NCI-H1417 treated with DMSO at 0.1 percent for 48 hours (cell line): ENCODE data around the gene DUSP28.

Source experiments
- DNase-seq: peaks from one replicate; lab custom pipeline; 2025; lab: John Stamatoyannopoulos, UW

Gene DUSP28

DNA sequence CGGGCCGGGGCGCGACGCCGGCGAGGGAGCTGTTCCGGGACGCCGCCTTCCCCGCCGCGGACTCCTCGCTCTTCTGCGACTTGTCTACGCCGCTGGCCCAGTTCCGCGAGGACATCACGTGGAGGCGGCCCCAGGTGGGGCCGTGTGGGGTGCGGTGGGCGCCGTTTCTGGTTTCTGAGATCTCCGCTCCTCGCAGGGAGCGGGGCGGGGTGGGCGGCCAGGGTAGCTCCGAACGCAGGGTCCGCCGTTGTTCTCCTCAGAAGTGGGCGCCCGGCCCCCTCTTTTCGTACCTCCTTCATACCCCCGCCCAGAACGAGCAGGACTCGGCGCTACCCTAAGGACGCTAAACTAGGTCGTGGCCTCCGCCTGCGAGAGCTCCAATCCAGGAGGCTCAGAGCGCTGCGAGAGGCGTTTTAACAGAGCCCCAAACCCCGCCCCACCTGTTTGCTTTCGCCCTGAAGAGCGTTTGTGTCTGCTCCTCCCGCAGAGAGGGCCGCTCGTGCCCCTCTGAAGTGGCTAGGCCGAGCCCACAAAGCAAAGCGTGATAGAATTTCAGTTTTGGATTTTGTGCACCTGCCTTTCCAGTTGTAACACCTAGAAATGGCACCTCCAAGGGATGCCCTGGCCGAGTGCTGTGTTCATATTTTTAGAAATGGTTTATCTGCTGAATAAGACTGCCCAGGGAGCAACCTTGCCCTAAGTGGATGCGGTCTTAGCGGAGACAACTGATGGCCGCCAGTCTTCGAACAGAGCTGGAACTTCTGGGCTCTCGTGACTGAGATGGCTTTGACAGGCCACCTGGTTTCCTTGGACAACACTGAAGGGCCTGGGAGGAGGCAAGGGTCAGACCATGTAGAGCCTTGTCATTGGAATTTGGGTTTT, 27.0 kb downstream of the DUSP28 start:
- no peak for DNase-seq

DNA sequence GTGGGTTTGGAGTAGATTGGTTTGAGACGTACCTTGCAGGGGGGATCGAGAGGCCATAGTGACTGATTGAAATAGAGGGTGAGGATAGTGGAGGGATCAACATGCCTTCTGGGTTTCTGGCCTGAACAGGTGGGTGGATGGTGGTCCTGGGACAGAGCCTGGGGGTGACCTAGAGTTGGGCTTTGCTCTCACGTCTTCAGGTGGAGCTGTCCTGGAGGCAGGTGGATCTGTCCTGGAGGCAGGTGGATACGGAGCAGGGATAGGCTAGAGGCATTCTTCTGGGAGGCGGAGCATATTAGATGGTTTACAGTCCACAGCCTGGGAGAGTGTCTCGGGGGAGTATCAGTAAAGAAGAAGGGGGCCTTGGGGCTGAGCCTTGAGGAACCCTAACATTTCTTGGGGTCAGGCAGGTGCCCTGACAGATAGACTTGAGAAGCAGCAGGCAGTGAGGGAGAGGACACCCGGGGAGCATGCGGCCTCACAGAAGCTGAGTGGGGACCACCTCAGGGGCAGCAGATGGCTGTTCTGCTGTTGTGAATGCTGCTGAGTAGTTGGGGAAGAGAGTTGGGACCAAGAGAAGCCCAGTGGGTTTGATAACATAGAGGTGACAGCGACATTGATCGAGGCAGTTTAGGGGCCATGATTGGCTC, 28.0 kb downstream of the DUSP28 start:
- DNase-seq, result no peak

DNA sequence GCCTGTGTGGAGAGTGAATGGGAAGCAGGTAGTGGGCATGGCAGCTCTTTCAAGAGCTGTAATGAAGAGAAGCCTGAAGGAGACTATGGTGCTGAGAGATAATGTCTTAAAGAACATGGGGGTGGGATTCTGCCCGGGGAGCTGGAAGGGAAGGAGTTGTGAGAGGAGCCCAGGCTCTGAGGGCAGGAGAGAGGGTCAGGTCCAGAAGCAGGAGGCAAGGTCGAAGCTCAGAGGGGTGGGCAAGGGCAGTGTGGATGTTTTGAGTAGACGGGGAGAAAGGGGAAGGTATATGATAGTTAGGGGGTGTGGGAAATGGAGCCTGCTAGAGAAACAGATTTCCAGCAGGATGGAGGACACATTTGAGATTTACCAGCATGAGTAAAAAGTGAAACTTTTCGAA, 28.5 kb downstream of the DUSP28 start:
- DNase-seq, result no peak

DNA sequence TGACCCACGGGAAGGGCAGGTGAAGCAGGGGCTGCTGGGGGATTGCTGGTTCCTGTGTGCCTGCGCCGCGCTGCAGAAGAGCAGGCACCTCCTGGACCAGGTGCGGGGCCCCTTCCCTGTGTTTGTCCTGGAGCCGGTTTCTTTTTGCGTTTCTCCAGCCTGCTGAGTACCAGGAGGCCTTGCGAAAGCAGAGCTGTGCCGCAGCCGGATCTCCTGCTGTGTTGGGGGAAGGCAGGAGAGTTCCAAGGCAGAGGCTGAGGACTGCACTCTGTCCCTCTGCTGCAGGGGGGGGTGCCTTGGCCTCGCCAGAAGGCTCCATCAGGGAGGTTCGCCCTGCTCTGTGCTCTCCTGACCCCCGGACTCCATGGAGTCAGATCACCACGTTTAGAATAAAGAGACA, 29.2 kb downstream of the DUSP28 start:
- DNase-seq, result no peak

DNA sequence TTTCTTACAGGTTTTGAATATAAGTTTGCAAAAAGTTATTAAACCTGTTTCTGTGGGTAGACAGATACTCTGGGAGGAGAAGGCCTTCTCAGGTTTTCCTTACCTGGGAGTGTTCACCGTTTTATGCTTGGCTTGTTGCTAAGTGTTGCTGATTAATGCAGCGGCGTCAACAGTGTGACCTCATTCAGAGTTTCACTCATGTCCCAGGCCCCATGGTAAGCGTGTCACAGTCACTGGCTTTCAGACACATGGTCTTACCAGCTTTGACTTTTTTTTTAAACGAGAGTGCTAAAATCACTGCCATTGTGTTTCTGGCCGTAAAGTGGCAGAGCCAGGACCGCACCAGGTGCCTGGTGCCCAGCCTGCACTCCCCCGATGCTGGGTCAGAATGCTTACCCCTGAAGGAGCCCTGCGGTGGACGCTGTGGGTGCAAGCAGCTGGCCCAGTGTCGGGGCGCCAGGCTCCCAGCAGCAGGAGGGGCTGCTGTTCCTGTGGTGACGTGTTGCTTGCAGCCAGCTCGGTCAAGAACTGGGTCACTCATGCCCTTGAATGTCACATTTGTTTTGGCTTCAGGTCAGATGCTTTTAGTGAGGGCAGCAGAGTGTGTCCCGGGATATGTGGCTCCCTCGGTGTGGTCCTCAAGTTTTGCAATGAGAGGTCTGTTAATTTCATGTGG, 29.8 kb downstream of the DUSP28 start:
- no peak for DNase-seq

DNA sequence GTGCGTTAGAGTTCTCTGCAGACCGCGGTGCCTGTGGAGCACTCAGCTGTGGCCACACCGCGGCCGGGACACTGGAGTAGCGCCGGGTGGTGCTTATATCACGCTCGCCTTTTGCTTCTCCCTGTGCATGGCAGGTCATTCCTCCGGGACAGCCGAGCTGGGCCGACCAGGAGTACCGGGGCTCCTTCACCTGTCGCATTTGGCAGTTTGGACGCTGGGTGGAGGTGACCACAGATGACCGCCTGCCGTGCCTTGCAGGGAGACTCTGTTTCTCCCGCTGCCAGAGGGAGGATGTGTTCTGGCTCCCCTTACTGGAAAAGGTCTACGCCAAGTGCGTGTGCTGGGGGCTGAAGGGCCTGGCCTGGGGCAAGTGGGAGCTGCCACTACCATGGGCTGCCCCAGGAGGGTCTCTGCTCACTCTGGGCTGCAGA, 30.5 kb downstream of the DUSP28 start:
- DNase-seq, result no peak

DNA sequence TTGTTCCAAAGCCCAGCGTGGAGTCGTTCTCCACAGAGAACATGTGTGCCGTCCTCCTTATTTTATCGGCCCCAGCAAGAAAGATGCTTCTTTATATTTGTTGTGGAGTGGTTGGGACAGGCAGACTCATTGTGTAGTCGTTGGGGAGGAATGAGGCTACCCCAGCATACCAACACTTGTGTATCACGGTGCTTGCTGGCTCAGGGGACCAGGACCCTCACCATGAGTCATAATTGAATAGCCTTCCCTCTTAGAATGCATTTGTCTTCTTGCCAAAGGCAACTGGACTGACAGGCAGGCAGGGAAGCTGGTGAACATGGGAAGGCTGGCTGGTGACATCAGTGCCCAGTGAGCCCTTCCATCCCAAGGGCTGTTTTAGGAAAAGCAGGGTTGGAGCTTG, 31.1 kb downstream of the DUSP28 start:
- no peak for DNase-seq

DNA sequence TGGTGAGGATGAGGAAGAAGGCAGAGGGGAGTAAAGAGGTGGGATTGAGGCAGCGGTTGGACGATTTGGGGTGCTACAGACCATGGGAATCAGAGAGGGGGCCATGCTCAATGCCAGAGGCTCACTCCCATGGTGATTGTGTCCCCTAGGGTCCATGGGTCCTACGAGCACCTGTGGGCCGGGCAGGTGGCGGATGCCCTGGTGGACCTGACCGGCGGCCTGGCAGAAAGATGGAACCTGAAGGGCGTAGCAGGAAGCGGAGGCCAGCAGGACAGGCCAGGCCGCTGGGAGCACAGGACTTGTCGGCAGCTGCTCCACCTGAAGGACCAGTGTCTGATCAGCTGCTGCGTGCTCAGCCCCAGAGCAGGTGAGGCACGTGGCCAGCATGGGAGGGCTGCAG, 31.6 kb downstream of the DUSP28 start:
- DNase-seq, result no peak

DNA sequence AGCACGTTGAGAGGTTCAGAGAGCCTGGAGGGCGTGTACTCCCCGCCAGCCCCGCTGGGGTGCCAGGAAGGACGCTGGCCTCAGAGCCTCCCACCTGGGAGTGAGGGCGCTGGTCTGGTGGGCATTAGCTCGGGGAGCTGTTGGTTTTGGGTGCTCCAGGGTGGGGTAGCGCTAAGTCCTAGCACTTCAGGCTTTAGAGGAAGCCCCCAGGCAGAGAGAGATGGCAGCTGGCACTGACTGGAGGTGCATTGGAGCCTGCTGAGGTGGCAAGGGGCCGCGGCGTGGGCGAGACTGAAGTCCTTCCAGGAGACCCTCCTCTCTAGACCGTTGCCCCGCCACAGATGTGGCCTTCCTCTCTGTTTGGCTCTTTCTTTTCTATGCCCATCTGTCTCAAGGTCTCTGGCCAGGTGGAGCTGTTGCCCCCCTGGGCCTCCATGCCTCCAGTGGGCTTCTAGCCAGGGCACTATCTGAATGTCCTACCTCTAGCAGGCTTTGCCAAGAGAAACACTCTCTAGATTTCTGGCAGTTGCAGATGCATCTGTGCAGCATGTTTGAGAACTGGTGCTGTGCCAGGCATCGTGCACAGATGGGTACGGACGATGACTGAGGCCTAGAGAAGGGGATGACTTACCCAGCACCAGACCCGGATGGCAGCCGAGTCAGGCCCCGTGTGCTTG, 33.0 kb downstream of the DUSP28 start:
- no peak for DNase-seq

DNA sequence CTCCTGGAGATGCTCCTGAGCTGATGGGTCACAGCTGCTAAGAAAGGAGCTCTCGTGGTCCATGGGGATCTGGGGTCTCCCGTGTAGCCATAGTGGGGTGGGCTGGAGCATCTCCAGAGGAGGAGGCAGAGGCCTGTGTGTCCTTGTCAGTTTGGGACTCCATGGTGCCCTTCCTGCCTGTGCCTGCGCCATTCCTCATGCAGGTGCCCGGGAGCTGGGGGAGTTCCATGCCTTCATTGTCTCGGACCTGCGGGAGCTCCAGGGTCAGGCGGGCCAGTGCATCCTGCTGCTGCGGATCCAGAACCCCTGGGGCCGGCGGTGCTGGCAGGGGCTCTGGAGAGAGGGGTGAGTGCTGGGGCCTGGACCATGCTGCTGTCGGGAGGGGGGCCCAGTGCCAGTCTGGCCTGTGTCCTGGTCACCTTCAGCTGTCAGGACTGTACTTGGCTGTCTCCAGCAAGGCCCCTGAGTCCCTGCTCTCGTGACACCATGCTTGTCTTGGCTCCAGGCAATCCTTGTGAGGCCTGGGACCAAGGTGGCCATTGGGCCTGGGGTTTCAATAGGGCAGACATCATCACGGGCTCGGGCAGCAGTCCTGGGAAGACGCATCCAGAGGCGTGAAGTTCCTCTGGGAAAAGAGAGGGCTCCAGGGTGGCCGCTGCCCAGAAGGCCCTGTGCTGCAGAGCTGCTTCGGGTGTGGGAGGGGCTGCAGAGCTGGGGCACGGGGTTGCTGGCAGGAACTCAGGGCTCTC, 33.7 kb downstream of the DUSP28 start:
- DNase-seq, result no peak

DNA sequence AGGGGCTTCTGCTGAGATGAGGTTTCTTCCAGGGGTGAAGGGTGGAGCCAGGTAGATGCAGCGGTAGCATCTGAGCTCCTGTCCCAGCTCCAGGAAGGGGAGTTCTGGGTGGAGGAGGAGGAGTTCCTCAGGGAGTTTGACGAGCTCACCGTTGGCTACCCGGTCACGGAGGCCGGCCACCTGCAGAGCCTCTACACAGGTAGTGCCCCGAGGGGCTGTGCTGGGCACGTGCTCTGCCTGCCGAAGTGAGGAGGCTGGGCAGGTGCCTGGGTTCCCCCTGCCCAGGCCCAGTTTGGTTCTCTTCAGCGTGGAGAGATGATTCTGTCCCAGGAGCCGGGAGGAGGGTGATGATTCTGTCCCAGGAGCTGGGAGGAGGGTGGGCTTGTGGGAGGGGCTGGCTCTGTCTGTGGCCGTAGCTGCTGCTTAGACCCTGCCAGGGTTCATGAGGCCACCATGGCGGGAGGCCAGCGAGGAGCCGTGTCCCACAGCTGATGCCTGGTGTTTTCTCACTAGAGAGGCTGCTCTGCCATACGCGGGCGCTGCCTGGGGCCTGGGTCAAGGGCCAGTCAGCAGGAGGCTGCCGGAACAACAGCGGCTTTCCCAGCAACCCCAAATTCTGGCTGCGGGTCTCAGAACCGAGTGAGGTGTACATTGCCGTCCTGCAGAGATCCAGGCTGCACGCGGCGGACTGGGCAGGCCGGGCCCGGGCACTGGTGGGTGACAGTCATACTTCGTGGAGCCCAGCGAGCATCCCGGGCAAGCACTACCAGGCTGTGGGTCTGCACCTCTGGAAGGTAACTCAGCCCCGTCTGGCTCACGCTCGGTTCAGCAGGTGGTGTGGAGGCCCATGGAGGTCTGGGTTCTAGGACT, 34.6 kb downstream of the DUSP28 start:
- no peak for DNase-seq

DNA sequence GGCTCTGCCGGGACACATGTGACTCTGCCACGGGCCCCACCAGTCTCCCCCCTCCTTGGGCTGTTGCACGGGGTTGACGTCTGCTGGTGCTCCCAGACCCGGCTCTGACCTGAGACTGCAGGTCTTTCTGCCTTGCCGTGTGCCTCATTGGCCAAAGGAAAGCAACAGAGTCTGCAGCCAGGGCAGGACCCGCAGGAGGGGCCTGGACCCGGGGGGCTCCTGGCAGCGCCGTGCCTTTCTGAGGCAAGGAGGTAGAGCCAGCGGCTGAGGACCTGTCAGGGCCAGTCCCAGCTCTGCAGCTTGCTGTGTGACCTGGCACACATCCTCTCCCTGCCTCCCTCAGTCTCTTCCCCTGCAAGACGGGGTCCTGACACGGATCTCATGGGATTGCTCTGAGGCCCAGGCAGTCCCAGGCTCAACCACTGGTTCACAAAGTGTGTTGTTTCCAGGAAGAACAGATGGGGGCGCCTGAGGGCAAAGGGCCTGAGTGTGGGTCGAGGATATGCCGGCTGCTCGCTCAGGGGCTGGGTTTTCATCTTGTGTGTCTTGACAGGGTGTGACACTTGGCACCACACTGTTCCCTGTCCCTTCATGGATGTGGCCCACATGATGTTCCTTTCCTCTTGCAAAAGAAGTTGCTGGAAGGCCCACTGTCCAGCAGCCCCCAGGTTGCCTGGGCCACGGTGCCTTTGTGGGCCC, 35.4 kb downstream of the DUSP28 start:
- DNase-seq, result no peak

DNA sequence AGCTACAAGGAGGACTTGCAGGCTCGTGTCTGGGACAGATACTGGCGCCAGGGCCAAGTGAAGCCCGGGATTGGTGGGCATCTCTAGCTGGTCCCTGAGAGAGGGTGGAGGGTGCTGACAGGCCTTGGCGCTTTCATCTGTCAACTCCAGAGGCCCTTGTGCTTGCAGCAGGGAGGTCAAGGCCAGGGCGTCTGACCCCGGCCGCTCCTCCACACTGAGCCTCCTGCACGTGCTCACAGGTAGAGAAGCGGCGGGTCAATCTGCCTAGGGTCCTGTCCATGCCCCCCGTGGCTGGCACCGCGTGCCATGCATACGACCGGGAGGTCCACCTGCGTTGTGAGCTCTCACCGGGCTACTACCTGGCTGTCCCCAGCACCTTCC, 35.9 kb downstream of the DUSP28 start:
- no peak for DNase-seq

DNA sequence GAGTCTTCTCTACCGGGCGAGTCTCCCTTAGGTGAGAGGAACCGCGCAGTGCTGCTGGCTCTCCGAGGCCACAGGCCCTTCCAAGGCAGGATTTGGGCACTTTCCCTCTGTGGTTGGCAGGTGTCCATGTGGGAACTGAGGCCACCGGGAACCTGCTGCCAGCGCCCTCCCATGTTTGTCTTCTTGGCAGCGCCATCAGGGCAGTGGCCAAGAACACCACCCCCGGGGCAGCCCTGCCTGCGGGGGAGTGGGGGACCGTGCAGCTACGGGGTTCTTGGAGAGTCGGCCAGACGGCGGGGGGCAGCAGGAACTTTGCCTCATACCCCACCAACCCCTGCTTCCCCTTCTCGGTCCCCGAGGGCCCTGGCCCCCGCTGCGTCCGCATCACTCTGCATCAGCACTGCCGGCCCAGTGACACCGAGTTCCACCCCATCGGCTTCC, 36.4 kb downstream of the DUSP28 start:
- DNase-seq, result no peak

DNA sequence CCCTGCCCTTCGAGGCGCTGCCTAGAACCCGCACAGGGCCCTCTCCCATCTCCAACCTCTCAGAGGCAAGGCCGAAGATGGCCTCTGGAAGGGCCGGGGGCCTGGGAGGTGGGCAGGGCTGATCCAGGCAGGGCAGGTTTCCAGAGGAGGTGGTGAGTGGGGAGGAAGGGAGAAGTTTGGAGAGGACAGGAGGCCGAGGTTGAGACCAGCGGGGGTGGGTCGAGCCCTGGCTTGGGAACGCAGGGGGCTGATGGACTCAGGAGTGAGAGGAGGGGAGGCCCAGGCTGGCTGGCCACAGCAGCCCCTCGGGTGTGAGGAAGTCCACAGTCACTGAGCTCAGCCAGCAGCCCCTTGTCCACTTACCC, 36.9 kb downstream of the DUSP28 start:
- no peak for DNase-seq

DNA sequence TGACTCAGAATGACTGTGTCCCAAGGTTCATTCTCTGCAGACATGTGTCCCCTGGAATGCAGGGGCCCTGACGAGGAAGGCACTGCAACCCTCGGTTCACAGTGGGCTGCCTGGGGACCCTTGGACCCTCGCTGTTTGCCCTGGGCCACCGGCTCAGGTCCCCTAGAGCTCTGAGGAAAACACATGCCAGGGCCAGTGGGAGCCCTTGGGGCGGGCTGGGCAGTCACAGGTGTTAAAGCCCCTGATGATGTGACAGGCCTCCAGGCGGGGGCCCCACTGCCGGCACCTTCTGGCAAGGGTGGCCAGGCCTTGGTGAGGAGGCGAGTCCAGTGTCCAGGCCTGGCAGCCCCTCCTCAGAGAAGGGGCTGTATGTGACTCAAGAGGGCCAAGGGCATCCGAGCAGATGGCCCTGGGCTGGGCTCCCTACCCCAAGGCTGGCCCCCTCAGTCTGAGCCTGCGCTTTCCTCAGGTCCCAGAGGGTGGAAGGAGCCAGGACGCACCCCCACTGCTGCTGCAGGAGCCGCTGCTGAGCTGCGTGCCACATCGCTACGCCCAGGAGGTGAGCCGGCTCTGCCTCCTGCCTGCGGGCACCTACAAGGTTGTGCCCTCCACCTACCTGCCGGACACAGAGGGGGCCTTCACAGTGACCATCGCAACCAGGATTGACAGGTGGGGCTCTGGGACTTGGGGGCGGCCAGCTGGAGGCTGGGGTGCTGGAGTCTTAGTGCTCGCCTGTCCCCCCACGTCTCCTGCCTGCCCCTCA, 37.4 kb downstream of the DUSP28 start:
- DNase-seq, result no peak

DNA sequence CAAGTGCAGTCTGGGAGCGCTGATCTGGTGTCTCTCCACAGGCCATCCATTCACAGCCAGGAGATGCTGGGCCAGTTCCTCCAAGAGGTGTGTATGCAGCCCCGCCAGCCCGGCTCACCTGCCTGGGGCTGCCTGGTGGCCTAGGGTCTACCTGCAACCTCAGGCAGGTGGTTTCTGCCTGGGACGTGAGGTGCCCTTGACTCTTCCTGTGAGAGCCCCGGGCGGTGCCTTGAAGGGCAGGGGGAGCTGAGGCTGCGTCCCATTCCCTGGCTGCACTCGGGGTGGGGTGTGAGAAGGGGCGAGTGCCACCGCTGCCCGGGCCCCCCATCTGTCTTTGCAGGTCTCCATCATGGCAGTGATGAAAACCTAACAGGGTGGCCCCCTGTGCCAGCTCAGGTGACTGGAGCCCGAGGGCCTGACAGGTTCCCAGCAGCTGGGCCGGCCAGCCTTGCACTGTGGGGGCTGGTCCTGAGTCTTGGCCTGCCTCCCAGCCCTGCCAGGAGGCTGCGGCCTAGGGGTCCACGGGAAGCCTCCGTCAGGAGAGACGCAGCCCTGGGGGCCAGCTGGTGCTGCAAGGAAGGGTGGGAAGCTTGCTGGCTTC, 38.3 kb downstream of the DUSP28 start:
- DNase-seq, result no peak

DNA sequence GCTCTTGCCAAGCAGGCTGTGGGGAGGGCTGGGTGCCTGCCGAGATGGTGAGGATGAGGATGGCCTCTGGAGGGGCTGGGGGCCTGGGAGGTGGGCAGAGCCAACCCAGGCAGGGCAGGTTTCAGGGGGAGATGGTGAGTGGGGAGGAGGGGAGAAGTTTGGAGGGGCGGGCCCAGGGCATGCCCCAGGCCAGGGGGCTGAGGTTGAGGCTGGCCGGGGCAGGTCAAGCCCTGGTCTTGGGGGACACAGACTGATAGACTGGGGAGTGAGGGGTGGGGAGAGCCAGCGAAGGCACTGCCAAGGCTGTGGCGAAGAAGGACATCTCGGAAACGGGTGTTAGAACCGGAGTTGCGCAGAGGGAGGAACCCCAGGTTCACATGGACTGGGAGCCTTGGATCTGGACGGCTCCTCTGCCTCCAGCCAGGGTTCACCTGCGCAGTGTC, 39.0 kb downstream of the DUSP28 start:
- no peak for DNase-seq

DNA sequence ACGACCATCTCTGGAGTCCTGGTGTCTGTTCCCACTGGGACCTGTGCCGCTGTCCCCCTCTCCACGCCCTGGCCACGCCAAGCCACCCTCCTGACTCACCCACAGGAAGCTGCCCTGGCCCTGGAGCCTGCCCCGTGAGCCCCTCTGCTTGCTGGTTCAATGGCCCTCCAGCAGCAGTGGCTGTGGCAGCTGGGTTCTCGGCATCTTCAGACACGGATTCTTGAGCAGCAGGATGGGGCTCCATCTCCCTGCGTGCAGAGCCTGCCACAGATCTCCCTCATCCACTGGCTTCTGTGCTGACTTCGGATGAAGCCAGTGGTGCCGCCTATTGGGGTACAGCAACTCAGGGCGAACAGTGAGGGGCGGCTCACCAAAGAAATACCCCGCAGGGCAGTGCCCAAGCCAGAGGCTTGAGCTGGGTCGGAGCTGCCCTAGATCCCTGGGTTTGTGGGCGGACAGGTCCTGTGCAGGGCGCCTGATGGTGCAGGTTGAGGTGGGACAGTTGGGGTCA, 40.3 kb downstream of the DUSP28 start:
- DNase-seq, result no peak
